GM10248 (cell line): Measurements from ENCODE around the gene EFEMP1.

Experiments
- CTCF ChIA-PET: fragments of 300-600 bp; sonication (Branson Sonifier 250); formaldehyde crosslinking; extraction: SDS; loops from one replicate; lab custom pipeline; 2021; ENCODE audit warnings: antibody characterized with exemption; lab: Yijun Ruan, JAX
- POLR2A ChIA-PET: fragments of 350-650 bp; sonication (Branson Sonifier 250); formaldehyde crosslinking; extraction: SDS; loops from one replicate; lab custom pipeline; 2020; ENCODE audit warnings: antibody characterized with exemption; lab: Yijun Ruan, JAX
- DNase-seq: peaks from one replicate; pipeline ENCODE4 v3.0.0; 2012; ENCODE audit errors: extremely low spot score
- TF ChIP-seq, protein P1 (sequence below): IDR thresholded peaks from 2 replicates; pipeline ENCODE4 v1.5.1; 2012; ENCODE audit warnings: mild to moderate bottlenecking, low read depth; ENCODE audit errors: extremely low read depth, missing control alignments, control extremely low read depth

EFEMP1 gene

GRCh38 chr2:55917713-55918390 lies 5.7 kb downstream of the EFEMP1 start:
- CTCF ChIA-PET = interaction anchor here (1.4 to 1.5 kb wide), 2 partner anchors 10 to 13 kb away, joined by 3 to 5 read pairs; no protein-coding TSS in a partner anchor
- no peak for DNase-seq
- TF ChIP-seq, protein P1, sequence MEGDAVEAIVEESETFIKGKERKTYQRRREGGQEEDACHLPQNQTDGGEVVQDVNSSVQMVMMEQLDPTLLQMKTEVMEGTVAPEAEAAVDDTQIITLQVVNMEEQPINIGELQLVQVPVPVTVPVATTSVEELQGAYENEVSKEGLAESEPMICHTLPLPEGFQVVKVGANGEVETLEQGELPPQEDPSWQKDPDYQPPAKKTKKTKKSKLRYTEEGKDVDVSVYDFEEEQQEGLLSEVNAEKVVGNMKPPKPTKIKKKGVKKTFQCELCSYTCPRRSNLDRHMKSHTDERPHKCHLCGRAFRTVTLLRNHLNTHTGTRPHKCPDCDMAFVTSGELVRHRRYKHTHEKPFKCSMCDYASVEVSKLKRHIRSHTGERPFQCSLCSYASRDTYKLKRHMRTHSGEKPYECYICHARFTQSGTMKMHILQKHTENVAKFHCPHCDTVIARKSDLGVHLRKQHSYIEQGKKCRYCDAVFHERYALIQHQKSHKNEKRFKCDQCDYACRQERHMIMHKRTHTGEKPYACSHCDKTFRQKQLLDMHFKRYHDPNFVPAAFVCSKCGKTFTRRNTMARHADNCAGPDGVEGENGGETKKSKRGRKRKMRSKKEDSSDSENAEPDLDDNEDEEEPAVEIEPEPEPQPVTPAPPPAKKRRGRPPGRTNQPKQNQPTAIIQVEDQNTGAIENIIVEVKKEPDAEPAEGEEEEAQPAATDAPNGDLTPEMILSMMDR = no peak
- POLR2A ChIA-PET = no interaction called here

GRCh38 chr2:55917117-55917516 lies 6.5 kb downstream of the EFEMP1 start:
- TF ChIP-seq, protein P1 = no peak
- CTCF ChIA-PET = interaction anchor here (1.4 to 1.5 kb wide), 2 partner anchors 9 to 14 kb away, joined by 3 to 5 read pairs; no protein-coding TSS in a partner anchor
- no peak for DNase-seq
- POLR2A ChIA-PET = no interaction called here

DNA sequence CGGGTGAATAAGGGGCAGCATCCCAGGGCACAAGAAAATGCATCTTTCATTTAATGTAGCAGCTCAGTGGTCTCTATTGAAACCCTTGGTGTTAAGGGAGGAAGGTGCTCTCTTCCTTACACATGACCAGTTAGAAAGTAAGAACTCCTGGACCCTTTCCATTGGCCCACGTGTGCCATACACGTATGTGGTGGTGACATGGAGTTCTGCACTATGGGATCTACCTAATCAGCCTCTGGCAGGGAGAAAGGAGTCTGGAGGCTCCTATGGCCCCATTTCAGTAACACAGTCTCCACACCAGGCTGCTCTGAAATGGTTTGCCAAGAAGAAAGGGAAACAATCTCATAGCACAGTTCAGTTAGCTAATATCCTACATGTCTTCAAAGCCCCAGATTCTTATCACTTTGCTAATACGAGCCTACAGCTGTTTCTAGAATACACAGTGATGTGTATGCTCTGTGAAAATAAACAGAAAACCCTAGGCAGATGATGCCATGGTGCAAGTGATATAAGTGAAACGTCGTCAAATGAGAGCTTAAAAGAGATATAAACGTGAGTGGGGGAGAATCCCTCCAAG lies 7.0 kb downstream of the EFEMP1 start:
- POLR2A ChIA-PET = no interaction called here
- CTCF ChIA-PET = interaction anchor here (1.1 to 1.4 kb wide), 2 partner anchors 15 to 44 kb away, joined by 3 read pairs; no protein-coding TSS in a partner anchor
- TF ChIP-seq, protein P1 = no peak
- no peak for DNase-seq

GRCh38 chr2:55914786-55915185 lies 8.8 kb downstream of the EFEMP1 start:
- CTCF ChIA-PET = no interaction called here
- POLR2A ChIA-PET = no interaction called here
- no peak for DNase-seq
- TF ChIP-seq, protein P1 = no peak

DNA sequence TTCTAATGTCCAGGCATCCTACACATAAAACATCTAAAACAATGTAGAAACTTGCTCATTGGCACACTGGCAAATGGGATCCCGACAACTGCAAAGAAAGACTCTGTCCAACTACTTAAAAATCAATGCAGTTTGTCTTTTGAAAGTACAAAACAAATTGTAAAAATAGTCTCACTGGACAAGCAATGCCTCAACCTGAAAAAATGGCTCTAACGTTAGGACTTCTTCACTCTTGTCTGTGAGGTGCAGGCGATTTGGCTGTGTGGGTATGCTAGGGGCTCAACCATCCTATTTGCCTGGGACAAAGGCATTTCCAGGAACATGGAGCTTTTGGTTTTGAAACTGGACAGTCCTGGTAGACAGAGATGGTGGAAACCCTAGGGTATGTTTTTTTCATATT lies 10.7 kb downstream of the EFEMP1 start:
- no peak for DNase-seq
- ChIA-PET CTCF (no interaction called here), POLR2A (no interaction called here)
- TF ChIP-seq, protein P1 = no peak

- POLR2A ChIA-PET = no interaction called here
- DNase-seq = no peak
- CTCF ChIA-PET = no interaction called here
- TF ChIP-seq, protein P1 = no peak
Measured at GRCh38 chr2:55910077-55910476, 13.5 kb downstream of the EFEMP1 start.
